MM.1S (cell line): ENCODE results near the gene CCDC187.

Experiments used
- DNase-seq: peaks from one replicate; pipeline ENCODE4 v3.0.0-alpha.2; 2015
- H2AFZ ChIP-seq: fragments of 300-600 bp; sonication (generic); 2 replicates; pipeline ENCODE4 v1.6.0; 2016; ENCODE audit warnings: antibody characterized with exemption, low read length
- H3F3A ChIP-seq: fragments of 300-600 bp; sonication (generic); 2 replicates; pipeline ENCODE4 v1.6.1; 2016; ENCODE audit warnings: mild to moderate bottlenecking, antibody characterized with exemption, low read length, moderate library complexity, mixed read lengths; ENCODE audit not compliant: insufficient read depth
- H3K27ac ChIP-seq: fragments of 300-600 bp; sonication (generic); 2 replicates; pipeline ENCODE4 v1.5.1; 2016; ENCODE audit warnings: mild to moderate bottlenecking, low read length
- H3K27me3 ChIP-seq: fragments of 300-600 bp; sonication (generic); replicated peaks from 2 replicates; pipeline ENCODE4 v1.6.0; 2016; ENCODE audit warnings: low read length; ENCODE audit not compliant: insufficient read depth
- H3K36me3 ChIP-seq: fragments of 300-600 bp; sonication (generic); replicated peaks from 2 replicates; pipeline ENCODE4 v1.6.1; 2016; ENCODE audit warnings: mild to moderate bottlenecking, low read length, mixed read lengths; ENCODE audit not compliant: insufficient read depth
- H3K4me1 ChIP-seq: fragments of 300-600 bp; sonication (generic); 2 replicates; pipeline ENCODE4 v1.6.1; 2016; ENCODE audit warnings: low read length, mixed read lengths
- H3K4me2 ChIP-seq: fragments of 300-600 bp; sonication (generic); 2 replicates; pipeline ENCODE4 v1.6.0; 2016; ENCODE audit warnings: low read depth, low read length
- H3K4me3 ChIP-seq: fragments of 300-600 bp; sonication (generic); 2 replicates; pipeline ENCODE4 v1.5.1; 2016; ENCODE audit warnings: low read length, mixed read lengths
- H3K79me2 ChIP-seq: fragments of 300-600 bp; sonication (generic); 2 replicates; pipeline ENCODE4 v1.6.1; 2016; ENCODE audit warnings: mixed run types, low read length, mixed read lengths
- H3K9ac ChIP-seq: fragments of 300-600 bp; sonication (generic); 2 replicates; pipeline ENCODE4 v1.6.1; 2016; ENCODE audit warnings: low read length, mixed read lengths
- H3K9me2 ChIP-seq: fragments of 300-600 bp; sonication (generic); replicated peaks from 2 replicates; pipeline ENCODE4 v1.6.1; 2016; ENCODE audit warnings: mild to moderate bottlenecking, low read length, mixed read lengths; ENCODE audit not compliant: insufficient read depth
- H3K9me3 ChIP-seq: fragments of 300-600 bp; sonication (generic); replicated peaks from 2 replicates; pipeline ENCODE4 v1.6.1; 2016; ENCODE audit warnings: mild to moderate bottlenecking, low read length, mixed read lengths; ENCODE audit not compliant: insufficient read depth
- H4K20me1 ChIP-seq: fragments of 300-600 bp; sonication (generic); 2 replicates; pipeline ENCODE4 v1.6.1; 2016; ENCODE audit warnings: mild to moderate bottlenecking, low read length, moderate library complexity, mixed read lengths; ENCODE audit not compliant: insufficient read depth
- EZH2 ChIP-seq: fragments of 300-600 bp; sonication (generic); optimal IDR thresholded peaks from 2 replicates; pipeline ENCODE3; 2017; ENCODE audit warnings: low read depth, mild to moderate bottlenecking, antibody characterized with exemption, low read length, mixed read lengths
- EZH2phosphoT487 ChIP-seq: fragments of 300-600 bp; sonication (generic); IDR thresholded peaks from 2 replicates; pipeline ENCODE4 v1.6.1; 2018; ENCODE audit warnings: antibody characterized with exemption, low read length
- TF ChIP-seq, protein P1 (sequence below): fragments of 300-600 bp; sonication (generic); IDR thresholded peaks from 2 replicates; pipeline ENCODE4 v1.5.1; 2016; ENCODE audit warnings: antibody characterized with exemption, low read length, mixed read lengths

CCDC187 gene

DNA sequence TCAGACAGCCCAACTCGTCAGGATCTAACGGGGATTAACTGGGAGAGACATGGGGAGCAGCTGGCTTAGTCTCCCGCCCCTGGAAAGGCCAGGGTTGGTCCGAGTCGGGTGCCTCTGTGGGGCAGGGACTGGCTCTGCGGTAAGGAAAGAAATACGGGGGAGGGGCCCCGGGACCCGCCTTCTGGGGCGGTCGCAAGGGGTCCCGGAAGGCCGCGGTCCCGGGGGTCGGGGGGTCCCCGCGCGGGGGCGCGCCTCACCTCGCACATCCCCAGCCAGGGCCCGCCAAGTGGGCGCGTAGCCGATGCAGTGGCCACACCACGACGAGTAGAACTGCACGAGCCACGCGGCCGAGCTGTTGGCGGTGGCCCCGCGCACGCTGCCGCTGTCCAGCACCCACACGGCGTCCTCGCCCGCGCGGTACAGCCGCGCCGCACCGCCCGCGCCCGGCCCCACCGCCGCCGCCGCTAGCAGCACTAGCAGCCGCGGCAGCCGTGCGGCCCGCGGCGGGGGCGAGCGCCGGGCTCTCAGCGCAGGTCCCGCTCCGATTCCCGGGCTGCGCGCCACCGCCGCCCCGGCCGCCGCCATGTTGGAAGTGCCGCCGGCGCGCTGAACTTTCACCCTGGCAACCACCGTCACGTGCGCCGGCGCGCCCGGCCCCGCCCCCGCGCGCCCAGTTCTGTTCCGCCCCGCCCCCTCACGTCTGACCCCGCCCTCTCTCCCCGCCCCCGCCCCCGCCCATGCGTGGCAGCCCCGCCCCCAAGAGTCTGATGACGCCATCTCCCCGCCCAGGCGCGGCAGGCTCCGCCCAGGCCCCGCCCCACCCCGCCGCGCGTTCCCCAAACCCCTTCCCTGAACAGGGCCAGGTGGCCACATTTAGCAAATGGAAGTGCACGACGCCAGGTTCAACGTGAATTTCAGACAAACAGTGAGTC is 58.4 kb downstream of the CCDC187 start, which contains the start of gene QSOX2:
Gene QSOX2 (minus strand): TSS at position 594 of the 932 bp plus-strand sequence. CDS start 9 bp downstream, at position 585.
- Histone ChIP-seq H3K9me3 (no peaks in the 10 kb centered on the region), H3K9me2 (no peaks in the 10 kb centered on the region), H3K4me1 (peaks cover 22% of the 10 kb centered on the region), H3K9ac (peak within 1 kb of the TSS; percentile 71), H4K20me1 (no peaks in the 10 kb centered on the region; the same call in 1 of the 2 replicates), H3K4me3 (peak within 1 kb of the TSS; percentile 78), H2AFZ (no peak within 1 kb of the TSS; the same call in 1 of the 2 replicates), H3K27me3 (peaks cover 44% of the 10 kb centered on the region), H3K79me2 (peaks cover 49% of the 10 kb centered on the region), H3F3A (peaks cover 19% of the 10 kb centered on the region), H3K4me2 (peak within 1 kb of the TSS; percentile 98), H3K27ac (peak within 1 kb of the TSS; percentile 42; the same call in 1 of the 2 replicates), H3K36me3 (no peaks in the 10 kb centered on the region)
- TF ChIP-seq, protein P1, sequence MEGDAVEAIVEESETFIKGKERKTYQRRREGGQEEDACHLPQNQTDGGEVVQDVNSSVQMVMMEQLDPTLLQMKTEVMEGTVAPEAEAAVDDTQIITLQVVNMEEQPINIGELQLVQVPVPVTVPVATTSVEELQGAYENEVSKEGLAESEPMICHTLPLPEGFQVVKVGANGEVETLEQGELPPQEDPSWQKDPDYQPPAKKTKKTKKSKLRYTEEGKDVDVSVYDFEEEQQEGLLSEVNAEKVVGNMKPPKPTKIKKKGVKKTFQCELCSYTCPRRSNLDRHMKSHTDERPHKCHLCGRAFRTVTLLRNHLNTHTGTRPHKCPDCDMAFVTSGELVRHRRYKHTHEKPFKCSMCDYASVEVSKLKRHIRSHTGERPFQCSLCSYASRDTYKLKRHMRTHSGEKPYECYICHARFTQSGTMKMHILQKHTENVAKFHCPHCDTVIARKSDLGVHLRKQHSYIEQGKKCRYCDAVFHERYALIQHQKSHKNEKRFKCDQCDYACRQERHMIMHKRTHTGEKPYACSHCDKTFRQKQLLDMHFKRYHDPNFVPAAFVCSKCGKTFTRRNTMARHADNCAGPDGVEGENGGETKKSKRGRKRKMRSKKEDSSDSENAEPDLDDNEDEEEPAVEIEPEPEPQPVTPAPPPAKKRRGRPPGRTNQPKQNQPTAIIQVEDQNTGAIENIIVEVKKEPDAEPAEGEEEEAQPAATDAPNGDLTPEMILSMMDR = no peak
- TF ChIP-seq EZH2 (no peak), EZH2phosphoT487 (no peak)
- DNase-seq = peak; percentile 71

DNA sequence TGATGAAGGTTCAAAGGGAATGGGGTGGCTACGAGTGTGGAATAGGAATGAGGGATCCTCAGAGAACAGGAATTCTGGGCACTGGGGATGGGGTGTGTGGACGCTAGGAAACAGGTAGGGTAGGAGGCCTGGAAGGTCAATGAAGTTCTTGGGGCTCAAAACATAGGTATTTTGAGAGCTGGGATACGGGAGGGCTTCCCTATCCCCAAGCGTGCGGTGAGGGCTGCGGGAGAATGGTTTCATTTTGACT is 59.0 kb downstream of the CCDC187 start:
- peaks cover 27% of the 10 kb centered on the region for H3K4me1 ChIP-seq

DNA sequence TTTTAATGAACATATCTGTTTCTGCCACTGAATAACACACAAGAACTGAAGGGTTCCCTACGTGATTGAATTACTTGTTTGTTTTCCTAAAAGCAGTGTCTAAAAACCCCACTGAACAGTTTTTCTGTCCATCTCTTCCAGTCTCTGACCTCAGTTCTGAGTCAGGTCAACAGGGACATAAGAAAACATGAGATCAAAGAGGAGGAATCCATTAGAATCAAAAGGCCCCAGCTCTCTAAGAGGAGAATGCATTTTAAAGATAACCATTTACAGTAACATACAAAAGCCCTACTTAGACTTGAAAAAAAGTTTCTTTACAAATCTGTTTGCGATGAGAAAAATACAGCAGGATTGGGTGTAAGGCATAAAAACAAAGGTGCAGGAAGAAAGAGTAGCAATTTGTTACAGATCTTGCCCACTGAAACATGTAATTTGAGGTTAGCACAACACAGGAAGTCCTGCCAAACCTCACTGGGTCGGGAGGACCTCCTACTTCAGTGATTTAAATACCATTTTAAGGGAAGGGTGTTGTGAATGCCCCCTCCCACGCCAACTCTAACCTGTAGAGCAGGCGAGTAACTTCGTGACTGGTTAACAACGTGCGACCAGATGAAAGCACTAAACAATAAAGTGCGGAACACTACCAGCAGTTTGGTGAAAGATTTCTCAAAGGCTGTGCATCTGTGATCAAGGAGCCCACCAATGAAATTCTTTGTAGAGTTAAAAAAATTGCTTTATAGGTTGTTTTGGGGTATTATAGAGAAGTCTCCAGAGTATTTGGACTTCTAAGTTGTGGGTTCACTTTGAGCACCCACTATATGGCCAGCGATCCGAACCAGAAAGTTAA is 59.5 kb downstream of the CCDC187 start:
- Histone ChIP-seq H3K9me2 (no peaks in the 10 kb centered on the region), H3K27ac (peak overlapping the region; percentile 42; the same call in 1 of the 2 replicates), H3F3A (peaks cover 26% of the 10 kb centered on the region), H3K4me1 (peaks cover 32% of the 10 kb centered on the region), H3K9ac (peak overlapping the region; percentile 71; the same call in 1 of the 2 replicates), H4K20me1 (peaks cover 6% of the 10 kb centered on the region), H2AFZ (no peak overlapping the region), H3K9me3 (no peaks in the 10 kb centered on the region), H3K36me3 (no peaks in the 10 kb centered on the region), H3K79me2 (peaks cover 59% of the 10 kb centered on the region), H3K27me3 (peaks cover 33% of the 10 kb centered on the region), H3K4me2 (peak overlapping the region; percentile 98), H3K4me3 (peak overlapping the region; percentile 78)
- TF ChIP-seq, protein P1 = no peak
- no peak for TF ChIP-seq EZH2phosphoT487
- no peak for TF ChIP-seq EZH2
- peak; percentile 21 for DNase-seq

More for the DNA sequence above, 59.0 kb downstream of the CCDC187 start:
- Histone ChIP-seq H3F3A (peaks cover 24% of the 10 kb centered on the region), H4K20me1 (peaks cover under 1% of the 10 kb centered on the region), H3K9me3 (no peaks in the 10 kb centered on the region), H3K9me2 (no peaks in the 10 kb centered on the region), H3K27me3 (peaks cover 39% of the 10 kb centered on the region), H3K4me2 (peak overlapping the region; percentile 98), H3K9ac (peak overlapping the region; percentile 71), H2AFZ (no peak overlapping the region; the same call in 1 of the 2 replicates), H3K79me2 (peaks cover 54% of the 10 kb centered on the region), H3K27ac (peak overlapping the region; percentile 42; the same call in 1 of the 2 replicates), H3K36me3 (no peaks in the 10 kb centered on the region), H3K4me3 (peak overlapping the region; percentile 78)
- DNase-seq = no peak
- TF ChIP-seq EZH2 = no peak
- TF ChIP-seq EZH2phosphoT487 = no peak
- TF ChIP-seq, protein P1 = no peak
